Esophagus muscularis mucosa (tissue), 4 donors: ENCODE results near the gene VPS52. TPM values are rescaled to one million over a fixed set of nuclear protein-coding genes. Genes with fewer than 3 reads are reported as not detected.

ENCODE experiments used
- DNase-seq: peaks from one replicate; pipeline ENCODE4 v3.0.0-alpha.2; 2017; ENCODE audit errors: extremely low spot score
- H3K27ac ChIP-seq, 4 donors: fragments of 200-600 bp; sonication (generic); replicated peaks in 1 of 4; 1 replicate in 3 of 4; 2 replicates in 1 of 4; pipeline ENCODE4 v1.5.1; 2016 to 2019; ENCODE audit warnings: mild to moderate bottlenecking in 1 of 4
- H3K27me3 ChIP-seq, 4 donors: fragments of 200-600 bp; sonication (generic); one replicate each; pipeline versions ENCODE4 v1.5.1 to v1.6.0; 2016 to 2019
- H3K36me3 ChIP-seq, 4 donors: fragments of 200-600 bp; sonication (generic); one replicate each; pipeline ENCODE4 v1.5.1; 2016 to 2019
- H3K4me1 ChIP-seq, 4 donors: fragments of 200-600 bp; sonication (generic); one replicate each; pipeline ENCODE4 v1.5.1; 2016 to 2019
- H3K4me3 ChIP-seq, 4 donors: fragments of 200-600 bp; sonication (generic); 1 replicate in 2 of 4; 2 replicates in 2 of 4; pipeline ENCODE4 v1.5.1; 2016 to 2019; ENCODE audit warnings: mild to moderate bottlenecking in 4 of 4, moderate library complexity in 1 of 4
- H3K9me3 ChIP-seq, 4 donors: fragments of 200-600 bp; sonication (generic); 1 replicate in 3 of 4; 2 replicates in 1 of 4; pipeline ENCODE4 v1.5.1; 2016 to 2019
- CTCF ChIP-seq, 3 experiments: fragments of 200-600 bp in 2 of 3; fragments of 450-650 bp in 1 of 3; sonication (generic) in 2 of 3; IDR thresholded peaks; one replicate each; pipeline ENCODE4 v1.5.1; 2017 to 2019; ENCODE audit warnings: antibody characterized with exemption in 3 of 3, mild to moderate bottlenecking in 2 of 3, moderate library complexity in 1 of 3
- EP300 ChIP-seq: sonication (generic); formaldehyde crosslinking; IDR thresholded peaks from one replicate; pipeline ENCODE4 v1.6.1; 2017; ENCODE audit warnings: antibody characterized with exemption
- POLR2A ChIP-seq: fragments of 450-650 bp; IDR thresholded peaks from one replicate; pipeline ENCODE4 v1.6.1; 2017; ENCODE audit warnings: antibody characterized with exemption, moderate library complexity, mild to moderate bottlenecking, low read depth
- POLR2AphosphoS5 ChIP-seq, 2 donors: sonication (generic); formaldehyde crosslinking; IDR thresholded peaks; one replicate each; pipeline ENCODE4 v1.6.1; 2017; ENCODE audit warnings: antibody characterized with exemption in 2 of 2
- WGBS: methylation state at CpG from one replicate; pipeline ENCODE4 v1.1.5; 2018; 5-methylcytosine and 5-hydroxymethylcytosine counted together
- intact Hi-C: fragments of 100-400 bp; cut with DNase I; formaldehyde crosslinking; loops from one replicate; pipeline ENCODE4 v1.15.1; 2023
- total RNA-seq, 4 donors: library from RNA; depleted of rRNA; stranded (reverse); fragments of >200 nt; gene quantifications; one replicate each; pipeline versions ENCODE4 v1.1.0 to v1.2.1, GENCODE V29; 2016

Gene VPS52
- total RNA-seq, 4 donors from 2014 or later = 22.5 to 34.9 (median 31.8) TPM

GRCh38 chr6:33204165-33204414 lies 67.6 kb downstream of the VPS52 start:
- 10% methylated on average over 4 of the region's 4 CpGs for WGBS
- intact Hi-C loops = no loop called here
- Histone ChIP-seq H3K4me3 (peak overlapping the region; percentile 62 to 65 (median 62)), H3K27ac (peak overlapping the region in 1 of 4 donors; percentile 68), H3K4me1 (peaks cover 52 to 73% (median 67%) of the 10 kb centered on the region in 4 donors), H3K36me3 (peaks cover 18 to 24% (median 21%) of the 10 kb centered on the region in 4 donors), H3K9me3 (no peaks in the 10 kb centered on the region), H3K27me3 (no peaks in the 10 kb centered on the region)
- no peak for DNase-seq
- TF ChIP-seq EP300 = no peak
- no peak for TF ChIP-seq CTCF (IDR thresholded peaks at IDR 0.05)
- no peak for TF ChIP-seq POLR2AphosphoS5 (IDR thresholded peaks at IDR 0.05)
- TF ChIP-seq POLR2A = no peak

GRCh38 chr6:33203443-33204164 lies 68.1 kb downstream of the VPS52 start:
- Histone ChIP-seq H3K27ac (peak overlapping the region in 1 of 4 donors; percentile 68), H3K36me3 (peaks cover 18 to 24% (median 21%) of the 10 kb centered on the region in 4 donors), H3K4me3 (peak overlapping the region in 1 of 4 donors; percentile 62), H3K9me3 (no peaks in the 10 kb centered on the region), H3K27me3 (no peaks in the 10 kb centered on the region), H3K4me1 (peaks cover 52 to 73% (median 67%) of the 10 kb centered on the region in 4 donors)
- no peak for DNase-seq
- WGBS = 83% methylated on average over 6 of the region's 7 CpGs
- intact Hi-C loops = no loop called here
- TF ChIP-seq EP300 (no peak), POLR2A (no peak), POLR2AphosphoS5 (IDR thresholded peaks at IDR 0.05) (no peak), CTCF (IDR thresholded peaks at IDR 0.05) (no peak)

GRCh38 chr6:33202799-33203198 lies 68.9 kb downstream of the VPS52 start:
- TF ChIP-seq CTCF (IDR thresholded peaks at IDR 0.05) (no peak), EP300 (no peak), POLR2AphosphoS5 (IDR thresholded peaks at IDR 0.05) (no peak), POLR2A (no peak)
- H3K4me3 ChIP-seq = no peak overlapping the region
- no peaks in the 10 kb centered on the region for H3K27me3 ChIP-seq
- DNase-seq = no peak
- peaks cover 18 to 29% (median 23%) of the 10 kb centered on the region in 4 donors for H3K36me3 ChIP-seq
- H3K4me1 ChIP-seq = peaks cover 59 to 79% (median 74%) of the 10 kb centered on the region in 4 donors
- no peak overlapping the region for H3K27ac ChIP-seq
- intact Hi-C loops = no loop called here
- H3K9me3 ChIP-seq = no peaks in the 10 kb centered on the region
- WGBS = 93% methylated on average over 3 of the region's 6 CpGs

GRCh38 chr6:33201935-33202334 lies 69.7 kb downstream of the VPS52 start:
- Histone ChIP-seq H3K9me3 (no peaks in the 10 kb centered on the region), H3K36me3 (peaks cover 24 to 37% (median 32%) of the 10 kb centered on the region in 4 donors), H3K27me3 (no peaks in the 10 kb centered on the region), H3K27ac (peak overlapping the region in 3 of 4 donors; percentile 93 to 97 (median 93)), H3K4me1 (peaks cover 59 to 79% (median 73%) of the 10 kb centered on the region in 4 donors), H3K4me3 (peak overlapping the region; percentile 76 to 84 (median 80))
- WGBS = 90% methylated on average over 6 of the region's 6 CpGs
- intact Hi-C loops = no loop called here
- no peak for TF ChIP-seq POLR2A
- no peak for TF ChIP-seq CTCF (IDR thresholded peaks at IDR 0.05)
- TF ChIP-seq POLR2AphosphoS5 (IDR thresholded peaks at IDR 0.05) = no peak
- no peak for TF ChIP-seq EP300
- no peak for DNase-seq
